ENCODE measurements around the gene RTL10.

Gene RTL10

GRCh38 chr22:19882446-19883381 lies 28.0 kb upstream of the RTL10 start:
- ATAC-seq (ENCODE audit: insufficient read depth, low read depth) (no peak), DNase-seq (no peak)
- Histone ChIP-seq H3K27me3 (ENCODE audit: insufficient read depth, low read length, poor library complexity) (no peaks in the 10 kb centered on the region), H3K27ac (ENCODE audit: low read length) (peak overlapping the region; percentile 1; the same call in 1 of the 2 replicates), H3K4me2 (ENCODE audit: insufficient read depth, low read length) (no peak overlapping the region), H3K79me2 (ENCODE audit: insufficient read depth, low read length) (no peaks in the 10 kb centered on the region), H3K9me3 (ENCODE audit: insufficient read depth, low read length, severe bottlenecking) (no peaks in the 10 kb centered on the region), H2AFZ (ENCODE audit: low read depth, low read length) (no peak overlapping the region), H3K9ac (ENCODE audit: low read depth, low read length) (no peak overlapping the region), H3K36me3 (ENCODE audit: insufficient read depth, low read length) (no peaks in the 10 kb centered on the region), H3K4me1 (ENCODE audit: insufficient read depth, low read length) (peaks cover 20% of the 10 kb centered on the region), H3K4me3 (ENCODE audit: low read depth in 1 of 2, low read length in 2 of 2) (no peak overlapping the region), H4K20me1 (ENCODE audit: insufficient read depth, low read length) (no peaks in the 10 kb centered on the region)
- no peak for TF ChIP-seq EZH2 (IDR thresholded peaks at IDR 0.05; ENCODE audit: borderline replicate concordance, low read depth, low read length, severe bottlenecking)
- TF ChIP-seq, protein P1, sequence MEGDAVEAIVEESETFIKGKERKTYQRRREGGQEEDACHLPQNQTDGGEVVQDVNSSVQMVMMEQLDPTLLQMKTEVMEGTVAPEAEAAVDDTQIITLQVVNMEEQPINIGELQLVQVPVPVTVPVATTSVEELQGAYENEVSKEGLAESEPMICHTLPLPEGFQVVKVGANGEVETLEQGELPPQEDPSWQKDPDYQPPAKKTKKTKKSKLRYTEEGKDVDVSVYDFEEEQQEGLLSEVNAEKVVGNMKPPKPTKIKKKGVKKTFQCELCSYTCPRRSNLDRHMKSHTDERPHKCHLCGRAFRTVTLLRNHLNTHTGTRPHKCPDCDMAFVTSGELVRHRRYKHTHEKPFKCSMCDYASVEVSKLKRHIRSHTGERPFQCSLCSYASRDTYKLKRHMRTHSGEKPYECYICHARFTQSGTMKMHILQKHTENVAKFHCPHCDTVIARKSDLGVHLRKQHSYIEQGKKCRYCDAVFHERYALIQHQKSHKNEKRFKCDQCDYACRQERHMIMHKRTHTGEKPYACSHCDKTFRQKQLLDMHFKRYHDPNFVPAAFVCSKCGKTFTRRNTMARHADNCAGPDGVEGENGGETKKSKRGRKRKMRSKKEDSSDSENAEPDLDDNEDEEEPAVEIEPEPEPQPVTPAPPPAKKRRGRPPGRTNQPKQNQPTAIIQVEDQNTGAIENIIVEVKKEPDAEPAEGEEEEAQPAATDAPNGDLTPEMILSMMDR (IDR thresholded peaks at IDR 0.05; ENCODE audit: borderline replicate concordance, extremely low read depth, low read length, poor library complexity, severe bottlenecking) = no peak

DNA sequence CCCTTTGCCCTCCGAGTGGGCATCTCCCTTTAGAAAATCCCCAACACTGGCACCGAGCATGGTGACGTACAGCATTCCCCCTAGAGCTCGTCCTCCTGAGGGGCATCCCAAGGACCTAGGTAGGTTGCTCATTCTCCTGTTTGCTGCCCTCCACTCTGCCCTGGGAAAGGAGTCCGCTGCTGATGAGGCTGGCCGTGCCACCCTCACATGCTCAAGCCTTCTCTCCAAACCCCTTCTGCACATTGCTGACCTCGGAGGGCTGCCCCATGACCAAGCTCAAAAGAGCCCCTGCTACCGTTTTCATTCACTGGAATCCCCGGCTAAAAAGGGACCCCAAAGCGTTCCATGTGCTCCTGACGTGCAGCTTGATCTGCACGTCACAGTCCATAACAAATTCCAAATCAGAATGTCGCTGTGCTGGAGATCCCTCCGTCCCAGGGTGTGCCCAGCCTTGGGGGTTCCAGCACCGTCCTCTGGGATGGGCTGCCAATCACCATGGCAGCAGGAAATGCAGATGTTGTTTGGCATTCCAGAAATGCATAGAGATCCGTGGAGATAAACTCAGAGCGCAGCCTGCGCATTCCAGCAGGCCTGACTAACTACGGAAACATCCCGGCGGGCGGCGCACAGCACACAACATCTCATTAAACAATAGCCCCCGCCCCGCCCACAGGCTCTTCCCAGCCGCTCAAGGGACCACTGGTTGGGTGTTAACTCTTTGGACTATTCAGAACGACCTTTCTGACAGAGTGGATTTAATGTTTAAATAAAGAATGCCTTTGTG lies 26.3 kb upstream of the RTL10 start:
- no peak overlapping the region for H3K9ac ChIP-seq (ENCODE audit: low read depth, low read length)
- no peak overlapping the region for H3K4me2 ChIP-seq (ENCODE audit: insufficient read depth, low read length)
- no peak overlapping the region for H3K4me3 ChIP-seq (ENCODE audit: low read depth in 1 of 2, low read length in 2 of 2)
- H3K4me1 ChIP-seq (ENCODE audit: insufficient read depth, low read length) = peaks cover 3% of the 10 kb centered on the region
- no peaks in the 10 kb centered on the region for H3K79me2 ChIP-seq (ENCODE audit: insufficient read depth, low read length)
- no peaks in the 10 kb centered on the region for H3K36me3 ChIP-seq (ENCODE audit: insufficient read depth, low read length)
- H4K20me1 ChIP-seq (ENCODE audit: insufficient read depth, low read length) = no peaks in the 10 kb centered on the region
- DNase-seq = no peak
- ATAC-seq (ENCODE audit: insufficient read depth, low read depth) = no peak
- H2AFZ ChIP-seq (ENCODE audit: low read depth, low read length) = no peak overlapping the region
- H3K27me3 ChIP-seq (ENCODE audit: insufficient read depth, low read length, poor library complexity) = no peaks in the 10 kb centered on the region
- H3K9me3 ChIP-seq (ENCODE audit: insufficient read depth, low read length, severe bottlenecking) = no peaks in the 10 kb centered on the region
- no peak for TF ChIP-seq EZH2 (IDR thresholded peaks at IDR 0.05; ENCODE audit: borderline replicate concordance, low read depth, low read length, severe bottlenecking)
- TF ChIP-seq, protein P1 (IDR thresholded peaks at IDR 0.05; ENCODE audit: borderline replicate concordance, extremely low read depth, low read length, poor library complexity, severe bottlenecking) = no peak
- no peak overlapping the region for H3K27ac ChIP-seq (ENCODE audit: low read length)

DNA sequence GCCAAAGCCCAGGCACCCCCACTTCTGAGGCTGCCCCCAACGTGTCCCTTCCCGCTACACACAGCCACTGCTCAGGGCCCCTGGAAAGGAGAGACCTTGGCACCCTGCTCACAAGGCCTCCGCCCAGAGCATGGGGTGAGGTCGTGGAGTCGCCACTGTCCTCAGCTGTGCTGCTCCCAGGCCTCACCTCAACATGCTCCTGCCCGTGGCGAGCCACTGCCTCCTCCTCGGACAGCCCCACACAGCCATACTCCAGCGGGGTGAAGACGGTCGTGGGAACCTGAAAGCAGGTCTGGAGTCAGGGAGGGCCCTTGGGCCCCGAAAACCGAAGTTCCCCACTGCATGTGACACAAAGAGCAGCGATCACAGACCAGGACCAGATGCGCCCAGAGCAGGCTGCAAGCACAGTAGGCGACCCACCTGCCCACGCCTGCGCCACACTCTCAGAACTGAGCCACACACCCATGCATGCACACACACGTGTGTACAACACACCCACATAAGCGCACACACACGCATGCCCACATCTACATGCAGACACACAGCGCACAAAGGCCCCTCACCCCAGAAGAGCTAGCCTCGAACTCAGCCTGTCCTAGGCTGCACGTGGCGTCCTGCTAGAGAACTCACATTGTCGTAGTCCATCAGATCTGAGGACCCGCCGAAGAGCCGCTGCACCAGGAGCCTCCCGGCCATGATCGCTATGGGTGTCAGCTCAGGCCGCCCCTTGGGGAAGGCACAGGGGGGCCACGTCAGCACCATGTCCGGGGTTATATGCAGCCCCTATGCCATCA lies 25.5 kb upstream of the RTL10 start:
- Histone ChIP-seq H3K79me2 (ENCODE audit: insufficient read depth, low read length) (no peaks in the 10 kb centered on the region), H4K20me1 (ENCODE audit: insufficient read depth, low read length) (no peaks in the 10 kb centered on the region), H3K9me3 (ENCODE audit: insufficient read depth, low read length, severe bottlenecking) (no peaks in the 10 kb centered on the region), H3K27me3 (ENCODE audit: insufficient read depth, low read length, poor library complexity) (no peaks in the 10 kb centered on the region), H3K4me2 (ENCODE audit: insufficient read depth, low read length) (no peak overlapping the region), H3K27ac (ENCODE audit: low read length) (peak overlapping the region; percentile 39), H2AFZ (ENCODE audit: low read depth, low read length) (no peak overlapping the region), H3K4me3 (ENCODE audit: low read depth in 1 of 2, low read length in 2 of 2) (no peak overlapping the region), H3K4me1 (ENCODE audit: insufficient read depth, low read length) (no peaks in the 10 kb centered on the region), H3K36me3 (ENCODE audit: insufficient read depth, low read length) (no peaks in the 10 kb centered on the region), H3K9ac (ENCODE audit: low read depth, low read length) (no peak overlapping the region)
- TF ChIP-seq, protein P1 (IDR thresholded peaks at IDR 0.05; ENCODE audit: borderline replicate concordance, extremely low read depth, low read length, poor library complexity, severe bottlenecking) = no peak
- no peak for TF ChIP-seq EZH2 (IDR thresholded peaks at IDR 0.05; ENCODE audit: borderline replicate concordance, low read depth, low read length, severe bottlenecking)
- ATAC-seq (ENCODE audit: insufficient read depth, low read depth) (no peak), DNase-seq (no peak)
